CD14-positive monocyte (primary cell): ENCODE measurements around the gene TMEM240. TPM values are rescaled to one million over a fixed set of nuclear protein-coding genes. Genes with fewer than 3 reads are reported as not detected.

Source experiments
- DNase-seq, 3 donors: peaks; one replicate each; pipeline ENCODE4 v3.0.0-alpha.2; 2011 to 2022
- H2AFZ ChIP-seq: 2 replicates; pipeline ENCODE4 v1.6.0; 2012; ENCODE audit warnings: mild to moderate bottlenecking, low read depth, low read length, inconsistent platforms; ENCODE audit not compliant: insufficient read depth, poor library complexity, severe bottlenecking
- H3K27ac ChIP-seq, 2 donors: 1 replicate in 1 of 2; 2 replicates in 1 of 2; pipeline ENCODE4 v1.5.1; 2012 to 2013; ENCODE audit warnings: low read length in 2 of 2, control low read depth in 1 of 2, inconsistent platforms in 1 of 2, low read depth in 1 of 2, mild to moderate bottlenecking in 1 of 2
- H3K27me3 ChIP-seq, 2 donors: one replicate each; pipeline versions ENCODE4 v1.6.0 to v1.6.1; 2011 to 2013; ENCODE audit warnings: low read length in 2 of 2; ENCODE audit not compliant: control insufficient read depth in 2 of 2, insufficient read depth in 2 of 2
- H3K36me3 ChIP-seq, 2 donors: replicated peaks in 1 of 2; 1 replicate in 1 of 2; 2 replicates in 1 of 2; pipeline versions ENCODE4 v1.5.1 to v1.6.1; 2012 to 2013; ENCODE audit warnings: low read length in 2 of 2, control low read depth in 1 of 2, inconsistent platforms in 1 of 2, mild to moderate bottlenecking in 1 of 2; ENCODE audit not compliant: insufficient read depth in 2 of 2, control insufficient read depth in 1 of 2
- H3K4me1 ChIP-seq, 2 donors: 1 replicate in 1 of 2; 2 replicates in 1 of 2; pipeline versions ENCODE4 v1.5.1 to v1.6.1; 2012 to 2013; ENCODE audit warnings: low read length in 2 of 2, control low read depth in 1 of 2, inconsistent platforms in 1 of 2, mild to moderate bottlenecking in 1 of 2, moderate library complexity in 1 of 2; ENCODE audit not compliant: insufficient read depth in 2 of 2, control insufficient read depth in 1 of 2
- H3K4me2 ChIP-seq: replicated peaks from 2 replicates; pipeline ENCODE3; 2012; ENCODE audit warnings: low read length, moderate library complexity, mild to moderate bottlenecking; ENCODE audit not compliant: poor library complexity, severe bottlenecking; ENCODE audit errors: extremely low read depth
- H3K4me3 ChIP-seq, 3 experiments: fragments of 200-600 bp in 1 of 3; sonication (generic) in 1 of 3; replicated peaks in 1 of 3; 1 replicate in 2 of 3; 2 replicates in 1 of 3; pipeline ENCODE4 v1.5.1; 2011 to 2013; ENCODE audit warnings: low read length in 3 of 3, mild to moderate bottlenecking in 3 of 3, control low read depth in 2 of 3, low read depth in 2 of 3, inconsistent platforms in 1 of 3, moderate library complexity in 1 of 3
- H3K79me2 ChIP-seq: 2 replicates; pipeline ENCODE4 v1.6.0; 2012; ENCODE audit warnings: mild to moderate bottlenecking, control low read depth, inconsistent platforms, low read length, moderate library complexity; ENCODE audit not compliant: insufficient read depth
- H3K9ac ChIP-seq: 2 replicates; pipeline ENCODE4 v1.6.0; 2017; ENCODE audit warnings: low read length, mild to moderate bottlenecking; ENCODE audit not compliant: insufficient read depth, poor library complexity, severe bottlenecking
- H3K9me3 ChIP-seq, 2 donors: replicated peaks in 1 of 2; 1 replicate in 1 of 2; 2 replicates in 1 of 2; pipeline versions ENCODE4 v1.5.1 to v1.6.1; 2012 to 2013; ENCODE audit warnings: low read length in 2 of 2, control low read depth in 1 of 2; ENCODE audit not compliant: control insufficient read depth in 1 of 2, insufficient read depth in 1 of 2
- H4K20me1 ChIP-seq: 2 replicates; pipeline ENCODE4 v1.6.0; 2012; ENCODE audit warnings: mild to moderate bottlenecking, low read length, control low read depth, moderate library complexity; ENCODE audit not compliant: insufficient read depth
- H3K27ac Mint-ChIP-seq, 7 donors: one replicate each; pipeline ENCODE4 v1.8.0; 2020; ENCODE audit warnings: mild to moderate bottlenecking in 7 of 7, mixed read lengths in 7 of 7, moderate library complexity in 6 of 7, inconsistent platforms in 2 of 7
- H3K27me3 Mint-ChIP-seq, 3 donors: one replicate each; pipeline ENCODE4 v1.8.0; 2021 to 2022; ENCODE audit warnings: low read depth in 3 of 3, mild to moderate bottlenecking in 3 of 3, mixed read lengths in 3 of 3, moderate library complexity in 3 of 3, inconsistent platforms in 1 of 3
- H3K36me3 Mint-ChIP-seq, 2 donors: one replicate each; pipeline ENCODE4 v1.8.0; 2020; ENCODE audit warnings: mixed read lengths in 2 of 2, inconsistent platforms in 1 of 2, mild to moderate bottlenecking in 1 of 2
- H3K4me1 Mint-ChIP-seq: one replicate; pipeline ENCODE4 v1.8.0; 2020; ENCODE audit warnings: mild to moderate bottlenecking, mixed read lengths
- H3K4me3 Mint-ChIP-seq, 2 donors: one replicate each; pipeline ENCODE4 v1.8.0; 2020; ENCODE audit warnings: mild to moderate bottlenecking in 2 of 2, mixed read lengths in 2 of 2, moderate library complexity in 1 of 2
- H3K9me3 Mint-ChIP-seq, 7 donors: one replicate each; pipeline ENCODE4 v1.8.0; 2020 to 2022; ENCODE audit warnings: mixed read lengths in 7 of 7, mild to moderate bottlenecking in 6 of 7, moderate library complexity in 6 of 7, inconsistent platforms in 2 of 7
- CTCF ChIP-seq: fragments of 200-600 bp; IDR thresholded peaks from one replicate; pipeline ENCODE4 v1.8.0; 2022; ENCODE audit warnings: antibody characterized with exemption, mild to moderate bottlenecking
- WGBS: methylation state at CpG from one replicate; pipeline ENCODE4 v1.1.5; 2013; ENCODE audit warnings: missing lambda C conversion rate; ENCODE audit not compliant: insufficient coverage; 5-methylcytosine and 5-hydroxymethylcytosine counted together
- intact Hi-C, 2 donors: fragments of 100-400 bp; cut with micrococcal nuclease; formaldehyde crosslinking; loops; one replicate each; pipeline versions ENCODE4 v1.15.0 to v1.15.1; 2023
- polyA plus RNA-seq, 3 donors: library from polyadenylated mRNA; depleted of rRNA in 1 of 3; unstranded in 2 of 3; stranded (reverse) in 1 of 3; fragments of 300-500 nt in 2 of 3; fragments of >200 nt in 1 of 3; fragmentation: Illumina TruSeq in 2 of 3; gene quantifications; 1 replicate in 2 of 3; 2 replicates in 1 of 3; pipeline ENCODE4 v1.2.3, GENCODE V29; 2012 to 2021

The TMEM240 gene
- polyA plus RNA-seq, 3 donors = not detected

GRCh38 chr1:1560178-1560577 is 19.8 kb upstream of the TMEM240 start:
- no peak overlapping the region for H3K4me3 Mint-ChIP-seq
- Histone ChIP-seq H3K79me2 (peaks cover 44% of the 10 kb centered on the region), H3K9ac (no peak overlapping the region), H3K4me1 (no peaks in the 10 kb centered on the region), H3K27ac (no peak overlapping the region), H3K4me3 (no peak overlapping the region), H3K4me2 (no peak overlapping the region), H3K36me3 (peaks cover 46 to 58% of the 10 kb centered on the region in 2 donors), H4K20me1 (peaks cover 90% of the 10 kb centered on the region), H2AFZ (no peak overlapping the region), H3K27me3 (no peaks in the 10 kb centered on the region), H3K9me3 (no peaks in the 10 kb centered on the region)
- TF ChIP-seq CTCF = no peak
- 100% methylated on average over 4 of the region's 9 CpGs for WGBS
- intact Hi-C loops = no loop called here
- H3K9me3 Mint-ChIP-seq = peaks cover 0 to 1% (median 0%) of the 10 kb centered on the region in 7 donors
- H3K27ac Mint-ChIP-seq = no peak overlapping the region
- no peak for DNase-seq
- H3K27me3 Mint-ChIP-seq = peaks cover 0 to 3% (median 0%) of the 10 kb centered on the region in 3 donors
- H3K36me3 Mint-ChIP-seq = peaks cover 44 to 65% of the 10 kb centered on the region in 2 donors
- no peaks in the 10 kb centered on the region for H3K4me1 Mint-ChIP-seq

GRCh38 chr1:1559066-1559465 is 18.6 kb upstream of the TMEM240 start:
- 94% methylated on average over 16 of the region's 17 CpGs for WGBS
- Mint-ChIP-seq H3K9me3 (peaks cover 0 to 1% (median 0%) of the 10 kb centered on the region in 7 donors), H3K36me3 (peaks cover 40 to 54% of the 10 kb centered on the region in 2 donors), H3K4me3 (no peak overlapping the region), H3K27me3 (peaks cover 0 to 3% (median 0%) of the 10 kb centered on the region in 3 donors), H3K4me1 (peaks cover 2% of the 10 kb centered on the region), H3K27ac (peak overlapping the region in 4 of 7 donors; percentile 7 to 79 (median 36))
- no peaks in the 10 kb centered on the region for H3K4me1 ChIP-seq
- H3K9ac ChIP-seq = no peak overlapping the region
- H4K20me1 ChIP-seq = peaks cover 90% of the 10 kb centered on the region
- no peak overlapping the region for H3K4me2 ChIP-seq
- H3K27me3 ChIP-seq = no peaks in the 10 kb centered on the region
- TF ChIP-seq CTCF = no peak
- no peaks in the 10 kb centered on the region for H3K9me3 ChIP-seq
- no peak for DNase-seq
- H3K79me2 ChIP-seq = peaks cover 41% of the 10 kb centered on the region
- peak overlapping the region in 1 of 2 donors; percentile 20 for H3K27ac ChIP-seq
- no peak overlapping the region for H3K4me3 ChIP-seq
- no peak overlapping the region for H2AFZ ChIP-seq
- peaks cover 37 to 47% of the 10 kb centered on the region in 2 donors for H3K36me3 ChIP-seq
- intact Hi-C loops = no loop called here
